Osteoblast (primary cell): ENCODE measurements around the gene RPS28. TPM values are rescaled to one million over a fixed set of nuclear protein-coding genes. Genes with fewer than 3 reads are reported as not detected.

Experiments
- DNase-seq: peaks from one replicate; pipeline ENCODE4 v3.0.0; 2011; ENCODE audit warnings: low spot score, mixed read lengths; ENCODE audit not compliant: insufficient read length; ENCODE audit errors: missing footprints
- H2AFZ ChIP-seq: 2 replicates; pipeline ENCODE4 v1.6.0; 2011; ENCODE audit warnings: mild to moderate bottlenecking, low read length
- H3K27ac ChIP-seq: 2 replicates; pipeline ENCODE4 v1.5.1; 2011; ENCODE audit warnings: mild to moderate bottlenecking, low read depth, low read length, moderate library complexity
- H3K27me3 ChIP-seq: 2 replicates; pipeline ENCODE4 v1.6.0; 2012; ENCODE audit warnings: mild to moderate bottlenecking, control low read depth, inconsistent platforms, low read length, moderate library complexity; ENCODE audit not compliant: insufficient read depth
- H3K36me3 ChIP-seq: 2 replicates; pipeline ENCODE4 v1.5.1; 2011; ENCODE audit warnings: mild to moderate bottlenecking, low read length, control low read depth, moderate library complexity; ENCODE audit not compliant: insufficient read depth
- H3K4me1 ChIP-seq: 2 replicates; pipeline ENCODE4 v1.5.1; 2011; ENCODE audit warnings: mild to moderate bottlenecking, low read length, control low read depth, moderate library complexity; ENCODE audit not compliant: insufficient read depth
- H3K4me2 ChIP-seq: 2 replicates; pipeline ENCODE4 v1.6.0; 2011; ENCODE audit warnings: mild to moderate bottlenecking, low read length; ENCODE audit not compliant: insufficient read depth
- H3K4me3 ChIP-seq: fragments of 200-600 bp; sonication (generic); 3 replicates; pipeline ENCODE4 v1.5.1; 2012; ENCODE audit warnings: mild to moderate bottlenecking, low read length, inconsistent platforms; ENCODE audit not compliant: insufficient read depth
- H3K79me2 ChIP-seq: 2 replicates; pipeline ENCODE4 v1.6.0; 2012; ENCODE audit warnings: mild to moderate bottlenecking, low read length, control low read depth, inconsistent platforms; ENCODE audit not compliant: insufficient read depth
- H3K9me3 ChIP-seq: 2 replicates; pipeline ENCODE4 v1.5.1; 2011; ENCODE audit warnings: low read depth, low read length, control low read depth
- H4K20me1 ChIP-seq: 2 replicates; pipeline ENCODE4 v1.6.0; 2012; ENCODE audit warnings: mild to moderate bottlenecking, low read length, control low read depth; ENCODE audit not compliant: insufficient read depth
- CTCF ChIP-seq: IDR thresholded peaks from 2 replicates; pipeline ENCODE4 v1.5.1; 2011; ENCODE audit warnings: mild to moderate bottlenecking, low read depth, low read length, moderate library complexity; ENCODE audit errors: extremely low read depth
- total RNA-seq: library from RNA; depleted of rRNA; stranded (reverse); fragments of >200 nt; gene quantifications from 2 replicates; pipeline ENCODE4 v1.2.3, GENCODE V29; 2012

RPS28 gene
- total RNA-seq, 1 donor, result 177 TPM

- no peak overlapping the region for H2AFZ ChIP-seq
- H3K27ac ChIP-seq, result no peak overlapping the region
- peak; percentile 78 for DNase-seq
- peaks cover 20% of the 10 kb centered on the region for H4K20me1 ChIP-seq
- no peaks in the 10 kb centered on the region for H3K27me3 ChIP-seq
- no peak for TF ChIP-seq CTCF
- no peaks in the 10 kb centered on the region for H3K9me3 ChIP-seq
- H3K4me1 ChIP-seq, result peaks cover 21% of the 10 kb centered on the region
- no peaks in the 10 kb centered on the region for H3K79me2 ChIP-seq
- no peak overlapping the region for H3K4me2 ChIP-seq
- no peak overlapping the region for H3K4me3 ChIP-seq
- peaks cover 41% of the 10 kb centered on the region for H3K36me3 ChIP-seq
These were observed 49.9 kb downstream of the RPS28 start for GRCh38 chr19:8371011-8371804.

Other genes starting within 250 kb of the RPS28 start
- gene FBN3, start 171.9 kb upstream of the RPS28 start, total RNA-seq, result not detected in 2 replicates
- 1.5 and 4.0 TPM in 2 replicates for gene CERS4, start 112.1 kb upstream of the RPS28 start, total RNA-seq
- 18.6 and 22.8 TPM in 2 replicates for gene CD320, start 13.1 kb upstream of the RPS28 start, total RNA-seq
- 9.0 and 18.3 TPM in 2 replicates for gene NDUFA7, start 121 bp upstream of the RPS28 start, total RNA-seq
- 0.59 TPM in 1 of 2 replicates, not detected in the other for gene KANK3, start 21.8 kb downstream of the RPS28 start, total RNA-seq
- 1.1 and 1.2 TPM in 2 replicates for gene ANGPTL4, start 42.7 kb downstream of the RPS28 start, total RNA-seq
- gene RAB11B, start 68.9 kb downstream of the RPS28 start, total RNA-seq, result 24.2 and 28.3 TPM in 2 replicates
- gene MARCHF2, start 91.8 kb downstream of the RPS28 start, total RNA-seq, result 69.8 and 72.5 TPM in 2 replicates
- 37.7 and 39.4 TPM in 2 replicates for gene HNRNPM, start 123.5 kb downstream of the RPS28 start, total RNA-seq
- gene PRAM1, start 181.1 kb downstream of the RPS28 start, total RNA-seq, result under 0.01 TPM in 1 of 2 replicates, not detected in the other
- gene ZNF414, start 192.7 kb downstream of the RPS28 start, total RNA-seq, result 2.9 and 6.9 TPM in 2 replicates